ENCODE data around the gene CLBA1.

CLBA1 gene

DNA sequence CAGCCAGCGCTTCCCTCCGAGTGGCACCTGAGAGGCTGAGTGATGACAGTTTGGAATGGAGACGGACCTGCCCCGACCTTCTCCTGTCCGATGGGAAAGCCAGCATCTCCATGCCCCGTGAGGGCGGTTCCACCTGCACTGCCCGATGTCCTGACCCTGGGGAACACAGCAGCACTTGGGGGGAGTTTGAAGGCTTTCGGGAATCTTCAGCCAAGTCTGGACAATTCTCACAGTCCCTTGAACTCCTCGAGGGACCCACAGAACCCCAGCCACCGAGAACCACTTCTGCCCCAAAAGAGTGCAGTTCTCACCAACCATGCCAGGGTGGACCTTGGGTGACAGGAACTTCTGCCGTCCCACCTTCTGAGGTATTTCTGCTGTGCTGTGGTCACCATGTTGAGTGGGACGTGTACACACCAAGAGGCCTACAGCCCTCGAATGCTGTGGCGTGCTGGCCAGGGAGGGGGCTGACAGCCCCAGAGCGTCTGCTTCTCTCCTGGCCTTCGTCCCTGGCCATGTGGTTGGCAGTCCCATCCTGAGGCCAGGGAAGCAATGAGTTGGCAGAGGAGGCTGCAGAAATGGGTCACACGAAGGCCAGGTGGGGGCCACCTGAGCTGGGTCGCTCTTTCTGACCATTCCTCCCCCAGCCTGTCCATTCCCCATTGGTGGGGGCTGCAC, 1.0 kb downstream of the CLBA1 start:
- 0 out of 2 replicates have a peak overlapping the region, but pooled peaks have one; percentile 73 for H3K27ac ChIP-seq
- TF ChIP-seq, protein P1, sequence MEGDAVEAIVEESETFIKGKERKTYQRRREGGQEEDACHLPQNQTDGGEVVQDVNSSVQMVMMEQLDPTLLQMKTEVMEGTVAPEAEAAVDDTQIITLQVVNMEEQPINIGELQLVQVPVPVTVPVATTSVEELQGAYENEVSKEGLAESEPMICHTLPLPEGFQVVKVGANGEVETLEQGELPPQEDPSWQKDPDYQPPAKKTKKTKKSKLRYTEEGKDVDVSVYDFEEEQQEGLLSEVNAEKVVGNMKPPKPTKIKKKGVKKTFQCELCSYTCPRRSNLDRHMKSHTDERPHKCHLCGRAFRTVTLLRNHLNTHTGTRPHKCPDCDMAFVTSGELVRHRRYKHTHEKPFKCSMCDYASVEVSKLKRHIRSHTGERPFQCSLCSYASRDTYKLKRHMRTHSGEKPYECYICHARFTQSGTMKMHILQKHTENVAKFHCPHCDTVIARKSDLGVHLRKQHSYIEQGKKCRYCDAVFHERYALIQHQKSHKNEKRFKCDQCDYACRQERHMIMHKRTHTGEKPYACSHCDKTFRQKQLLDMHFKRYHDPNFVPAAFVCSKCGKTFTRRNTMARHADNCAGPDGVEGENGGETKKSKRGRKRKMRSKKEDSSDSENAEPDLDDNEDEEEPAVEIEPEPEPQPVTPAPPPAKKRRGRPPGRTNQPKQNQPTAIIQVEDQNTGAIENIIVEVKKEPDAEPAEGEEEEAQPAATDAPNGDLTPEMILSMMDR (IDR thresholded peaks at IDR 0.05), result no peak
- TF ChIP-seq ZFX (IDR thresholded peaks at IDR 0.05; ENCODE audit: borderline replicate concordance), result no peak

DNA sequence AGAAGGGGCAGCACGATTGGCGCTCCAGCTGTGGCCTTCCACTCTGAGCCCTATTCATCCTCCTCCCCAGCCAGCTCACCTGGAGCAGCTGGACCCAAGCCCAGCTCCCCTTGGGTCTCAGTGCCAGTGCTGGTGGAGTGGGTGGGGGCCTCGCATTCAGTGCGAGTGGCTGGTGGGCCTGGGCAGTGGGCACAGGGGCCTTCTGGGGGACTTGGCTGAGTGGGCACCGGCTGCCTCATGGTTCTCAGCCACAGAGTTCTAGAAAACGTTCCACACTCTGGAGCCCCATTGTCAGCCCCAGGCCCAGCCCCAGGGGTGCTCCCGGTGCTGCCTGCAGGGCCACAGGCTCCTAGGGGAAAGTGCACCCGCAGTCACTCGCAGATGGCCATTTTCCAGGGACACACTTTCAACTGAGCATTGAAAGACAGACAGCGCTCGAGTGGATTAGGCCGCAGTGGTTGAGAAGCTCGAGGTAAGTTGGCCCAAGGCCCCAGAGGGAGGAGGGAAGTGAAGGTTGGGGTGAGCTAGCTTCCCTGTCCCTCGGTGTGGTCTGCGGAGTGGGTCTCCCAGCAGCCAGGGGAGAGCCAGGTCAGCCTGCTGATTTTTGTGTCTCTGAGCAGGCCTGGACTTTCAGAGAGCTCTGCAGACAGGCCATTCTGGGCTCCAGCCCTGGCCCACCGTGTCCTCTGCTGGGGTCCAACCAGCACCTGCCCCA, 3.8 kb downstream of the CLBA1 start:
- H3K27ac ChIP-seq, result no peak overlapping the region

DNA sequence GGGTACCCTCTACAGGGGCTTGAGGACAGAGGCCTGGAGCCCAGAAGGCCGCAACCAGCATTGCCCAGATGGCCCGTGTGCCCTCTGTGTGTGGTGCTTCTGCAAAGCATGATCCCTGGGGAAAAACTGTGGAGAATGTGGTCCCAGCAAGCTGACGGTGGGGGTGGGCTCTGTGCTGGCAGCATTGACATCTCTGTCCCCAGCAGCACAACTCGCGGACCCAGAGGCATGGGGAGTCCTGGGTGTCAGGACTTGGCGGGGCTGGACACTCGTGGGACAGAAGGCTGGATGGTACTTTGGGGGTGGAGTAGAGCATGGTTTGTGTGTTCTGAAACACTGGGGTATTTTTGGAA, 4.3 kb downstream of the CLBA1 start:
- no peak overlapping the region for H3K27ac ChIP-seq

More for the DNA sequence above, 3.8 kb downstream of the CLBA1 start:
- TF ChIP-seq ZFX (IDR thresholded peaks at IDR 0.05; ENCODE audit: borderline replicate concordance), result no peak

DNA sequence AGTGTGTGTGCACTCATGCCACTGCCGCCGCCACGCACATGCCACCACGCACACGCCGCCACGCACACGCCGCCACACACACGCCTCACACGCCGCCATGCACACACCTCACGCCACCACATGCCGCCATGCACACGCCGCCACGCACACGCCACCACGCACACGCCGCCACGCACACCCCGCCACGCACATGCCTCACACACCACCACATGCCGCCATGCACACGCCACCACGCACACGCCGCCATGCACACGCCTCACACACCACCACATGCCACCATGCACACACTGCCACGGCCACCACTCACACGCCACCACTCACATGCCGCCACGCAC, 6.3 kb downstream of the CLBA1 start:
- H3K27ac ChIP-seq, result no peak overlapping the region
- no peak for TF ChIP-seq ZFX (IDR thresholded peaks at IDR 0.05; ENCODE audit: borderline replicate concordance)
- TF ChIP-seq, protein P1 (IDR thresholded peaks at IDR 0.05), result no peak

More for the DNA sequence above, 4.3 kb downstream of the CLBA1 start:
- TF ChIP-seq ZFX (IDR thresholded peaks at IDR 0.05; ENCODE audit: borderline replicate concordance), result no peak
- TF ChIP-seq, protein P1 (IDR thresholded peaks at IDR 0.05), result no peak

DNA sequence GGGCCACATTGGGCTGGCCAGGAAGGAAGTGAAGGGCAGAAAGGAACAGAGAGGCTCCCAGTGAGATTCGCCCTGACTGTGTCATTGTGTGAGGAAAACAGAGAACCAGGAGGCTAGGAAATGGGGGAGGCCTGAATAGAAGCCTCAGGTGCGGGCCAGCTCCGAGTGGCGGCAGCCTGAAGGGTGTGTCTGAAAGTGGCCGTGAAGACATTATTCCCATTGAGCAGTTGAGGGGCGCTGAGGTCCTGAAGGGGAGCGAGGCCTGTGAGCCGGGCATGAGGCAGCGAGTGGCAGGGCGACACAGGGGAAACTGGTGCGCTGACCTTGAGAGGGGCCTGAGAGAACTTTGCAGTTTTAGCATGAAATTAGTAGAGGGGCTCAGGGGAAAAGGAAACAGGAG, 6.9 kb downstream of the CLBA1 start:
- TF ChIP-seq ZFX (IDR thresholded peaks at IDR 0.05; ENCODE audit: borderline replicate concordance), result no peak
- TF ChIP-seq, protein P1 (IDR thresholded peaks at IDR 0.05), result no peak
- H3K27ac ChIP-seq, result no peak overlapping the region

DNA sequence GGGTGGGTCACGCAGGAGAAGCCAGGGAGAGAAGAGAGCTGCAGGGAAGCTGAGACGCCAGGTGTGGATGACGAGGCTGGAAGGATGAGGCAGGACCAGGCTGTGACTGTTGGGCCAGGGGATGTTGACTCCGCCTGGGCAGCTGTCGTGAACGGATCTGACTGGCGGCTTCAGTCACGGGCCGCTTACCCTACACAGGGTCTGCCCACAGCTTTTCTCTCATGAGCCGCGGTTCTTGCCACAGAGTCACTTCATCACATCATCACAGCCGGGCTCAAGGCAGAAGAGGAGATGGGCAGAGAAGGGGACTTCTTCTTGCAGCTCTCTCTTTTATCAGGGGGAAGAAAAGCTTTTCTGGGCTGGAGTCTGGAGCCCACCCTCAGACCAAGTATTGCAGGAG, 7.7 kb downstream of the CLBA1 start:
- no peak for TF ChIP-seq ZFX (IDR thresholded peaks at IDR 0.05; ENCODE audit: borderline replicate concordance)
- TF ChIP-seq, protein P1 (IDR thresholded peaks at IDR 0.05), result no peak
- no peak overlapping the region for H3K27ac ChIP-seq

DNA sequence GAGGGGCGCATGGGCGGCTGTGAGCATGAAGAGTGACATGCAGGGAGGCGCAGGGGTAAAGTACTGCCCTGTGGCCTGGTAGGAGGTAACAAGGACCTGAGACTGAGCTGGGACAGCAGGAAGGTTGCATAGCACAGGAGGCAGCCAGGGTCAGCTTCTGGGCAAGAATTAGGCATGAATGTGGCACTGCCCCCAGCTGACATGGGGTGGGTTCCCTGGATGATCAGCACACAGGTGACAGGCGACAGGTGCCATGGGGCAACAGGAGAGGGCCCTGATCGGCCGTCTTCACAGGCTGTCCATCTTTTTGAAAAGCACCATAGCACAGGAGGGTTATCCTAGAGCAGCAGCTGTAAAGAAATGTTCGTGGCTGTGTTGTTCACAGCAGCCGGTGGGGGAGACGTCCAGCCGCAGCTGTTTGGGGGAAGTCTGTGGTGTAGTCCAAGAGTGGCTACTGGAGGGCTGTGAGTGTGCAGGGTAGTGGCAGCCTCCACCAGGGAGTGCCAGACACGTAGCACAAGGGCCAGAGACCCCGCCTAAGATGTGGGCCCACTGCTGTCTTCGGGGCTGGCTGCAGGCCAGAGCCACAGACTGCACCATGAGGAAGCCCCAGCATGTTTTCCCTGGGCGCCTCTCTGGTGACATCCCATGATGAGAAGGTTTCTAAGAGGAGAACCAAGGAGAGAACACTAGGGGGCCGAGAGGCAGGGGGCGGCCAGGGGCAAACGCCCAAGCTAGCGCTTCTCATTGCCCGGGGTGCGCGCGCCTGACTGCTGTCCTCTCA, 8.4 kb downstream of the CLBA1 start:
- TF ChIP-seq, protein P1 (IDR thresholded peaks at IDR 0.05), result no peak
- TF ChIP-seq ZFX (IDR thresholded peaks at IDR 0.05; ENCODE audit: borderline replicate concordance), result no peak
- no peak overlapping the region for H3K27ac ChIP-seq

Data from 22Rv1 (cell line).